ENCODE data around the gene TRAK2. TPM values are rescaled to one million over a fixed set of nuclear protein-coding genes. Genes with fewer than 3 reads are reported as not detected.

Gene TRAK2
- total and polyA plus RNA-seq, 2 of the 8 experiments (the other 6 are each of a cell fraction or from before 2014, with no cell fraction given), result 4.5 to 15.7 TPM

GRCh38 chr2:201366146-201366545, 85.1 kb downstream of the TRAK2 start:
- ChIA-PET POLR2A (ENCODE audit: partially characterized antibody) (no interaction called here), CTCF (ENCODE audit: partially characterized antibody) (interaction anchor here (1.5 to 4.4 kb wide), 2 partner anchors 121 to 129 kb away, joined by 3 to 40 read pairs; no protein-coding TSS in a partner anchor)
- Histone ChIP-seq H3K4me1 (replicated peaks in 1 of 4; ENCODE audit: control insufficient read depth in 3 of 4, insufficient read depth in 4 of 4, low read length in 3 of 4) (0 out of 7 replicates have a peak, but pooled peaks cover 0 to 2% (median 0%) of the 10 kb centered on the region in 4 experiments), H3K9ac (replicated peaks in 1 of 4; ENCODE audit: extremely low read depth in 1 of 4, low read depth in 3 of 4, low read length in 3 of 4) (no peak overlapping the region), H2BK15ac (ENCODE audit: low read length) (no peak overlapping the region), H2BK12ac (ENCODE audit: low read depth, low read length) (no peak overlapping the region), H2AK5ac (ENCODE audit: low read depth, low read length) (no peak overlapping the region), H3K23me2 (ENCODE audit: low read depth, low read length) (no peaks in the 10 kb centered on the region), H2BK20ac (ENCODE audit: low read length) (no peak overlapping the region), H3K4me2 (ENCODE audit: insufficient read depth in 1 of 2, low read depth in 2 of 2, low read length in 2 of 2) (no peak overlapping the region), H3K14ac (ENCODE audit: insufficient read length) (no peak overlapping the region), H2BK5ac (ENCODE audit: low read depth, low read length) (no peak overlapping the region), H3K36me3 (ENCODE audit: control insufficient read depth in 2 of 4, insufficient read depth in 4 of 4, low read length in 3 of 4) (peaks cover 0 to 4% (median 0%) of the 10 kb centered on the region in 4 experiments; a peak in 1 of 8 replicates), H3K56ac (replicated peaks; ENCODE audit: insufficient read length, low read depth, low read length) (no peak overlapping the region), H3K23ac (ENCODE audit: insufficient read length) (no peak overlapping the region), H4K5ac (ENCODE audit: insufficient read length, low read depth, low read length) (no peak overlapping the region), H3K4ac (replicated peaks; ENCODE audit: insufficient read length, low read depth, low read length) (no peak overlapping the region), H3K79me1 (ENCODE audit: low read depth, low read length) (no peaks in the 10 kb centered on the region), H4K91ac (replicated peaks; ENCODE audit: insufficient read length, low read length) (no peak overlapping the region), H3K79me2 (ENCODE audit: control insufficient read depth in 1 of 2, insufficient read depth in 2 of 2, low read length in 2 of 2) (no peaks in the 10 kb centered on the region), H3K18ac (ENCODE audit: extremely low read depth, low read length) (no peak overlapping the region), H2BK120ac (replicated peaks; ENCODE audit: low read depth, low read length) (no peak overlapping the region), H3K4me3 (ENCODE audit: extremely low read depth in 1 of 4, insufficient read depth in 2 of 4, low read depth in 3 of 4, low read length in 4 of 4) (no peak overlapping the region), H3K27me3 (replicated peaks in 1 of 4; ENCODE audit: control insufficient read depth in 3 of 4, extremely low read depth in 1 of 4, insufficient read depth in 3 of 4, low read length in 3 of 4) (no peaks in the 10 kb centered on the region), H3K27ac (ENCODE audit: low read depth, low read length) (no peak overlapping the region), H3K9me3 (ENCODE audit: insufficient read depth in 2 of 2, low read depth in 1 of 2, low read length in 1 of 2) (peaks cover 10 to 13% of the 10 kb centered on the region in 2 experiments), H4K8ac (ENCODE audit: extremely low read depth, insufficient read depth, low read length) (no peak overlapping the region), H4K20me1 (replicated peaks in 1 of 2; ENCODE audit: control insufficient read depth in 1 of 2, insufficient read depth in 2 of 2, low read length in 2 of 2) (no peaks in the 10 kb centered on the region), H2AFZ (ENCODE audit: low read length) (no peak overlapping the region)
- DNase-seq (ENCODE audit: low read depth in 1 of 2, low spot score in 2 of 2), result no peak
- FAIRE-seq, result no peak
- no peak for TF ChIP-seq CTBP2 (IDR thresholded peaks at IDR 0.05; ENCODE audit: borderline replicate concordance, insufficient read depth, insufficient read length, low read length)
- no peak for TF ChIP-seq CEBPB (IDR thresholded peaks at IDR 0.05; ENCODE audit: low read depth, low read length)
- TF ChIP-seq CBX8 (IDR thresholded peaks at IDR 0.05; ENCODE audit: borderline replicate concordance, low read depth, low read length), result no peak

Measured in H1 (cell line).